Stimulated activated naive B cell treated with anti-CD40 and anti-IgM and Interleukin-4, amounts not matched to agents 10 μg/mL and 1 μg/mL and 100 μg/mL, for 72 hours (primary cell): ENCODE measurements around the gene MAD1L1.
"Not testable (repeated sequence)": the region's sequence is repeated elsewhere in the genome, so short reads cannot be mapped to it uniquely, and the experiment has no call there.

ENCODE experiments used
- ATAC-seq, 2 donors: fragments of 150-1000 bp; cut with Tn5 transposase; replicated peaks; 2 replicates each; pipeline ENCODE4 v1.10.0; 2021; ENCODE audit warnings: moderate library complexity in 1 of 2
- DNase-seq: peaks from one replicate; pipeline ENCODE4 v3.0.0; 2021
- H3K27ac Mint-ChIP-seq: one replicate; pipeline ENCODE4 v1.8.0; 2022; ENCODE audit warnings: mild to moderate bottlenecking, mixed read lengths
- H3K27me3 Mint-ChIP-seq, 2 donors: one replicate each; pipeline ENCODE4 v1.8.0; 2022; ENCODE audit warnings: mixed read lengths in 2 of 2
- H3K36me3 Mint-ChIP-seq, 2 donors: one replicate each; pipeline ENCODE4 v1.8.0; 2022; ENCODE audit warnings: mixed read lengths in 2 of 2, mild to moderate bottlenecking in 1 of 2
- H3K4me1 Mint-ChIP-seq, 2 donors: one replicate each; pipeline ENCODE4 v1.8.0; 2022; ENCODE audit warnings: mixed read lengths in 2 of 2, mild to moderate bottlenecking in 1 of 2
- H3K4me3 Mint-ChIP-seq, 2 donors: one replicate each; pipeline ENCODE4 v1.8.0; 2022; ENCODE audit warnings: mild to moderate bottlenecking in 2 of 2, mixed read lengths in 2 of 2, moderate library complexity in 1 of 2
- H3K9me3 Mint-ChIP-seq, 2 donors: one replicate each; pipeline ENCODE4 v1.8.0; 2022; ENCODE audit warnings: mixed read lengths in 2 of 2, mild to moderate bottlenecking in 1 of 2

MAD1L1 gene

DNA sequence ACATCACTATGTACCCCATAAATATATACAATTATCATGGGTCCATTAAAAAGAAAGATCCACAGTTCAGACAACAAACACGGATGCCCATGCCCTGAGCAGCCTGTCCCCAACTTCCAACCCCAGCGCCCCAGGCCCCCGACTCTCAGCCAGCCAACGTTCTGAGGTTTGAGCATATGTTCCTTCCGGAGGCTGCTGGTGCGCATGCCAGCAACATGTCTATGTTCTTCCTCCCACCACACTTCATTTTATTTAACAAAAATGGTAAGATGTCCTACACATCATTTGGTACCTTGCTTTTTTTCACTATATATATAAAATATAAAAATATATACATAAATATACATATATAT, 250.9 kb downstream of the MAD1L1 start:
- H3K36me3 Mint-ChIP-seq = peaks cover 30 to 51% of the 10 kb centered on the region in 2 donors
- H3K9me3 Mint-ChIP-seq = peaks cover 0 to 2% of the 10 kb centered on the region in 2 donors
- no peak for DNase-seq
- ATAC-seq = no peak
- H3K4me3 Mint-ChIP-seq = no peak overlapping the region
- no peak overlapping the region for H3K27ac Mint-ChIP-seq
- H3K27me3 Mint-ChIP-seq = no peaks in the 10 kb centered on the region
- peaks cover 27 to 49% of the 10 kb centered on the region in 2 donors for H3K4me1 Mint-ChIP-seq

GRCh38 chr7:1981201-1981877, 251.4 kb downstream of the MAD1L1 start:
- ATAC-seq = no peak
- Mint-ChIP-seq H3K4me1 (peaks cover 25 to 44% of the 10 kb centered on the region in 2 donors), H3K9me3 (peaks cover 0 to 2% of the 10 kb centered on the region in 2 donors), H3K27me3 (no peaks in the 10 kb centered on the region), H3K36me3 (peaks cover 30 to 51% of the 10 kb centered on the region in 2 donors), H3K4me3 (no peak overlapping the region), H3K27ac (peak overlapping the region; percentile 90)
- DNase-seq = no peak

GRCh38 chr7:1979591-1980560, 252.9 kb downstream of the MAD1L1 start:
- ATAC-seq (peak; percentile 90 to 92), DNase-seq (peak; percentile 63)
- Mint-ChIP-seq H3K4me1 (peaks cover 25 to 56% of the 10 kb centered on the region in 2 donors), H3K9me3 (peaks cover 0 to 2% of the 10 kb centered on the region in 2 donors), H3K36me3 (peaks cover 35 to 52% of the 10 kb centered on the region in 2 donors), H3K27me3 (no peaks in the 10 kb centered on the region), H3K27ac (peak overlapping the region; percentile 90), H3K4me3 (peak overlapping the region; percentile 65 to 67)

DNA sequence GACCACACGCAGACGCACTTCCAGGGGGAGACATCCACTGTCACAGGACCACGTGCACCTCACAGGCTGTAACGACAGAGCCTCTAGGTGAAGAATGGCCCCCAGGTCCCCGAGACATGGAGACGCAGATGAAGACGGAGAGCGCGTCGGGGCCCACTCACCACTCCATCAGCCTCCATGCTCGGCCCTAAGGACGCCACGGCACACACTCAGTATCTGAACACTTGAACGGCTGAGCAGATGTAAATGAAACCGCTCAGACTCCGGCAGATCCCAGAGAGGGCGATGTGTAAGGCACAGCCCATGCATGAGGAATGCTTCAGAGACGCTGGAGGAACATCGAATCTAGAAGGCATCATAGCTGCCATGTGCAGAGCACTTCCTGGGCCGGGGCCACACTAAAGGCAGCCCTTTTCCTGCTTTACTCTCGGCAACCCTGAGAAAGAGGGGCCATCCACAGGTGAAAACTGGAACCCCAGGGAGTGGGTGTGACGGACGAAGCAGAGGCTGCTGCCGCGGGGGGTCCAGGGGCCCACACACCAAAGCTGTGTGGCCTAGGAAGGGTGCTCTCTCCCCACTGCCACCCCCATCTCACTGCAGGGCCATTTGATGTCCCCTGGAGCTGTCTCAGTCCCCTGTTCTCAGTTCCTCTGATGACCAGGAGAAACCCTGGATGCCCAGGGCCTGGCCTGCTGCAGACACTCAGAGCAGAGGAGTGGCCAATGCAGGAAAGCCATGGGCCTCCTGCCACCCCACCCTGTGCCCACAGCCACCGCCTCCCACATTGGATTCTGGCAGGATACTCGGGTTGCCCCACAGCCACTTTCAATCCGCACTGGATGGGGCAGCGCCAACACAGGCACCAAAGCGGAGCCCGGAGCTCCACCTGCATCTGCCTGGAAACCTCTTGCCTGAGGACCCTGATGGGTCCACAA, 253.8 kb downstream of the MAD1L1 start:
- Mint-ChIP-seq H3K27ac (peak overlapping the region; percentile 25), H3K27me3 (no peaks in the 10 kb centered on the region), H3K36me3 (peaks cover 35 to 51% of the 10 kb centered on the region in 2 donors), H3K4me3 (no peak overlapping the region), H3K4me1 (peaks cover 25 to 56% of the 10 kb centered on the region in 2 donors), H3K9me3 (peaks cover 0 to 2% of the 10 kb centered on the region in 2 donors)
- ATAC-seq = no peak
- no peak for DNase-seq

GRCh38 chr7:1977876-1978441, 254.8 kb downstream of the MAD1L1 start:
- Mint-ChIP-seq H3K9me3 (peaks cover 0 to 2% of the 10 kb centered on the region in 2 donors), H3K4me3 (no peak overlapping the region), H3K27ac (no peak overlapping the region), H3K4me1 (peaks cover 28 to 56% of the 10 kb centered on the region in 2 donors), H3K36me3 (peaks cover 40 to 56% of the 10 kb centered on the region in 2 donors), H3K27me3 (no peaks in the 10 kb centered on the region)
- no peak for ATAC-seq
- no peak for DNase-seq

GRCh38 chr7:1977059-1977875, 255.5 kb downstream of the MAD1L1 start:
- no peaks in the 10 kb centered on the region for H3K27me3 Mint-ChIP-seq
- no peak overlapping the region for H3K4me3 Mint-ChIP-seq
- H3K9me3 Mint-ChIP-seq = peaks cover 0 to 2% of the 10 kb centered on the region in 2 donors
- peaks cover 28 to 52% of the 10 kb centered on the region in 2 donors for H3K4me1 Mint-ChIP-seq
- DNase-seq = no peak
- H3K36me3 Mint-ChIP-seq = peaks cover 44 to 61% of the 10 kb centered on the region in 2 donors
- H3K27ac Mint-ChIP-seq = no peak overlapping the region
- no peak for ATAC-seq

GRCh38 chr7:1976521-1976920, 256.2 kb downstream of the MAD1L1 start:
- ATAC-seq, H3K27me3 Mint-ChIP-seq, H3K9me3 Mint-ChIP-seq, DNase-seq, H3K4me3 Mint-ChIP-seq, H3K27ac Mint-ChIP-seq: not testable (repeated sequence)
- peaks cover 44 to 67% of the 10 kb centered on the region in 2 donors for H3K36me3 Mint-ChIP-seq
- H3K4me1 Mint-ChIP-seq = peaks cover 28 to 55% of the 10 kb centered on the region in 2 donors

- H3K27ac Mint-ChIP-seq = no peak overlapping the region
- H3K36me3 Mint-ChIP-seq = peaks cover 47 to 69% of the 10 kb centered on the region in 2 donors
- no peaks in the 10 kb centered on the region for H3K27me3 Mint-ChIP-seq
- ATAC-seq (no peak), DNase-seq (no peak)
- peaks cover 23 to 51% of the 10 kb centered on the region in 2 donors for H3K4me1 Mint-ChIP-seq
- no peak overlapping the region for H3K4me3 Mint-ChIP-seq
- H3K9me3 Mint-ChIP-seq = peaks cover 0 to 2% of the 10 kb centered on the region in 2 donors
Observed at GRCh38 chr7:1975581-1975980, 257.2 kb downstream of the MAD1L1 start.

GRCh38 chr7:1975179-1975578, 257.6 kb downstream of the MAD1L1 start:
- DNase-seq (no peak), ATAC-seq (no peak)
- peaks cover 19 to 51% of the 10 kb centered on the region in 2 donors for H3K4me1 Mint-ChIP-seq
- H3K36me3 Mint-ChIP-seq = peaks cover 46 to 65% of the 10 kb centered on the region in 2 donors
- no peaks in the 10 kb centered on the region for H3K27me3 Mint-ChIP-seq
- no peak overlapping the region for H3K27ac Mint-ChIP-seq
- H3K4me3 Mint-ChIP-seq = no peak overlapping the region
- H3K9me3 Mint-ChIP-seq = peaks cover 0 to 2% of the 10 kb centered on the region in 2 donors

DNA sequence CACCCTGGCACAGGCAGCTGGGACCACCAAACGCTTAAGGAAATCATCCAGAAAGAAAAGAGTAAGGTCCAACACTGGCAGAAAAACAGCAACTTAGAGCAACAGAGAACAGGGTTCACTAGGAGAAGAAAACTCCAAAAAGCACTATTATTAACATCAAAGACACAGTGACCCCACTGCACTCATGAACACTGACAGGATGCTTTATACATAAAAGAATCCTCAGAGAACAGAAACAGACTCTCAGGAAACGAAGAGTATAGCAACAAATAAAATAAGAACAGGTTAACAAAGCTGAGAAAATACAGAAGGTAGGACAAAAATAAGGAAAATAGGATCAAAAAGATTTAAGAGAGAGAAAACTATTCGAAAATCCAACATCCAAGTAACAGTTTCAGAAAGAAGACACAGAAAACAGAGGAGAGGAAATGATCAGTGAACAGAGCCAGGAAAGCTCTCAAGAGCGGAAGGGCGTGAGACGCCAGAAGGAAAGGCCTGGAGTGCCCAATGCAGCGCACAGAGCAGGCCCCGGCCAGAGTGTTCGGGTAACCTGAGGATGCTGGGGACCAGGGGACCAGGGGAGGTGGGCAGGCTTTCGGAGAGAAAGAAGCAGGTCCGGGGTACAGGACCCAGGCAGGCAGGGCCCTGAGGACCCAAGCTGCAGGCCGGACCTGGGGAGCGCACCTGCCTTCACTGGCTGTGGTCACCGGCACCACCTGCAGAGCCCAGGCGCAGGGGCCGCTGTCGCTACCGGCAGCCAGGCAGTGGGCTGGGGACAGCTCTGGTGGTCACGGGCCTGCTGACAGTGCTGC, 258.2 kb downstream of the MAD1L1 start:
- ATAC-seq (no peak), DNase-seq (no peak)
- peaks cover 19 to 51% of the 10 kb centered on the region in 2 donors for H3K4me1 Mint-ChIP-seq
- H3K27ac Mint-ChIP-seq = no peak overlapping the region
- peaks cover 0 to 2% of the 10 kb centered on the region in 2 donors for H3K9me3 Mint-ChIP-seq
- no peaks in the 10 kb centered on the region for H3K27me3 Mint-ChIP-seq
- H3K4me3 Mint-ChIP-seq = no peak overlapping the region
- H3K36me3 Mint-ChIP-seq = peaks cover 44 to 64% of the 10 kb centered on the region in 2 donors

DNA sequence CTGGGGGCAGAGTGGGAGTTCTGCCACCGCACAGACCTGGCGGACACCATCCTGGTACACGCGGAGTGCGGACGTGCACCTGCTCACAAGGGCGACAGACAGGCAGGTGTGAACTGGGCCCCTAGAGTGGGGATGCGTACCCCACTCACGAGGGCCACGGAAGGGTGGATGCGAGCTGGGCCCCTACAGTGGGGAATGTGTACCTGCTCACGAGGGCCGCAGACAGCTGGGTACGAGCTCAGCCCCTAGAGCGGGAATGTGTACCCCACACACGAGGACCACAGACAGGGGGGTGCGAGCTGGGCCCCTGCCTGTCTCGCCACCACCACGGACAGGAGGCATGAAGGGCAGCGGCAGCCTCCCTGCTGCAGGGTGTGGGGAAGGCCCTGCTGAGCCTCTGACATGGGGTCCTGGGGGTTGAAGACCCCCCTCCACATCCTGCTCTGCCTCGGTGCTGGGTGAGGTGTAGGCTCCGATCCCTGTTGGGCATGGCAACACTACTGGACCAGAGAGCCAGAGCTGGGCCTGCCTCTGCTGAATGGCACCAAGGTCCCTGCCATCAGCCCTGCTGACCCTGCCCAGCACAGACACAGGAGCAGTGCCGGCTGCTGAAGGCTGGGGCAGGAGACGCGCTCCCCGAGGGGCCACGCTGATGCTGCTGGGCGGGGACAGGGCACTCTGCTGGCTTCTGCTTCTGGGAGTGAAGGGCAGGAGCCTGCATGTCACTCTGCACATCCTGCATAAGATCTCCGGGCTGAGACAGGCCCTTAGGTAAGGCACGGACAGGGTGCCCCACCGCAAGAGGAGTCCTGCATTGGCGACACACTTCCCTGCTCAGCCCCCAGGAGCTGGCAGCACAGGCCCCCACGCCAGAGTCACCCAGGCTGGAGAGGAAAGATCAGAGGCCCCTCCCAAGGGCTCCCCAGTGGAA, 259.2 kb downstream of the MAD1L1 start:
- DNase-seq (no peak), ATAC-seq (no peak)
- Mint-ChIP-seq H3K36me3 (peaks cover 43 to 65% of the 10 kb centered on the region in 2 donors), H3K9me3 (peaks cover 0 to 2% of the 10 kb centered on the region in 2 donors), H3K27me3 (no peaks in the 10 kb centered on the region), H3K4me1 (peaks cover 21 to 51% of the 10 kb centered on the region in 2 donors), H3K27ac (no peak overlapping the region), H3K4me3 (no peak overlapping the region)
